DOHH2 (cell line): ENCODE measurements around the gene UGT1A6.

Experiments used
- H3F3A ChIP-seq: fragments of 200-600 bp; sonication (generic), shearing (Covaris generic); 2 replicates; pipeline ENCODE4 v1.6.0; 2016; ENCODE audit warnings: antibody characterized with exemption, mild to moderate bottlenecking; ENCODE audit not compliant: control insufficient read depth, insufficient read depth
- H3K27ac ChIP-seq: fragments of 200-600 bp; sonication (generic); 2 replicates; pipeline ENCODE4 v1.5.1; 2014; ENCODE audit warnings: low read depth, mild to moderate bottlenecking, low read length, moderate library complexity
- H3K27me3 ChIP-seq: fragments of 200-600 bp; sonication (generic); 2 replicates; pipeline ENCODE4 v1.6.1; 2014; ENCODE audit warnings: mild to moderate bottlenecking, low read length, mixed read lengths; ENCODE audit not compliant: control insufficient read depth
- H3K36me3 ChIP-seq: fragments of 200-600 bp; sonication (generic); 2 replicates; pipeline ENCODE4 v1.6.1; 2014; ENCODE audit warnings: mild to moderate bottlenecking, low read length, moderate library complexity, mixed read lengths; ENCODE audit not compliant: control insufficient read depth
- H3K4me1 ChIP-seq: fragments of 200-600 bp; sonication (generic); 2 replicates; pipeline ENCODE4 v1.6.1; 2014; ENCODE audit warnings: mild to moderate bottlenecking, low read length, mixed read lengths; ENCODE audit not compliant: control insufficient read depth
- H3K4me2 ChIP-seq: fragments of 200-600 bp; sonication (generic); 2 replicates; pipeline ENCODE4 v1.6.0; 2014; ENCODE audit warnings: mild to moderate bottlenecking, low read length, moderate library complexity
- H3K4me3 ChIP-seq: fragments of 200-600 bp; sonication (generic); 2 replicates; pipeline ENCODE4 v1.5.1; 2014; ENCODE audit warnings: mild to moderate bottlenecking, low read length, mixed read lengths
- H3K79me2 ChIP-seq: fragments of 200-600 bp; sonication (generic); 2 replicates; pipeline ENCODE4 v1.6.1; 2014; ENCODE audit warnings: mild to moderate bottlenecking, low read length, mixed read lengths; ENCODE audit not compliant: control insufficient read depth
- H3K9me2 ChIP-seq: fragments of 200-600 bp; sonication (generic); replicated peaks from 2 replicates; pipeline ENCODE4 v1.6.1; 2014; ENCODE audit warnings: mild to moderate bottlenecking, low read length, mixed read lengths; ENCODE audit not compliant: control insufficient read depth
- H3K9me3 ChIP-seq: fragments of 200-600 bp; sonication (generic); 2 replicates; pipeline ENCODE4 v1.6.1; 2014; ENCODE audit warnings: antibody characterized with exemption, low read length, mixed read lengths; ENCODE audit not compliant: control insufficient read depth, insufficient read depth
- H4K20me1 ChIP-seq: fragments of 200-600 bp; sonication (generic); 2 replicates; pipeline ENCODE4 v1.6.0; 2014; ENCODE audit warnings: low read depth, mild to moderate bottlenecking, antibody characterized with exemption, low read length, moderate library complexity; ENCODE audit not compliant: control insufficient read depth, insufficient read depth
- CTCF ChIP-seq: fragments of 200-600 bp; sonication (generic); IDR thresholded peaks from one replicate; pipeline ENCODE4 v1.5.1; 2014; ENCODE audit warnings: antibody characterized with exemption, mild to moderate bottlenecking, low read depth, low read length; ENCODE audit not compliant: poor library complexity, severe bottlenecking
- EZH2phosphoT487 ChIP-seq: fragments of 200-600 bp; sonication (generic); IDR thresholded peaks from 2 replicates; pipeline ENCODE4 v1.6.1; 2017; ENCODE audit warnings: borderline replicate concordance, mild to moderate bottlenecking, antibody characterized with exemption, low read length, moderate library complexity, mixed read lengths

UGT1A6 gene

GRCh38 chr2:233811732-233812131 is 119.0 kb downstream of the UGT1A6 start:
- Histone ChIP-seq H3K27ac (no peak overlapping the region), H3F3A (no peaks in the 10 kb centered on the region), H4K20me1 (no peaks in the 10 kb centered on the region), H3K9me2 (no peaks in the 10 kb centered on the region), H3K79me2 (no peaks in the 10 kb centered on the region), H3K4me2 (no peak overlapping the region), H3K4me1 (no peaks in the 10 kb centered on the region), H3K9me3 (peaks cover 5% of the 10 kb centered on the region; the same call in 1 of the 2 replicates), H3K4me3 (no peak overlapping the region), H3K27me3 (peaks cover 10% of the 10 kb centered on the region), H3K36me3 (no peaks in the 10 kb centered on the region)
- TF ChIP-seq EZH2phosphoT487 = no peak
- no peak for TF ChIP-seq CTCF

- no peaks in the 10 kb centered on the region for H3F3A ChIP-seq
- TF ChIP-seq EZH2phosphoT487 (no peak), CTCF (no peak)
- no peaks in the 10 kb centered on the region for H3K36me3 ChIP-seq
- no peak overlapping the region for H3K4me3 ChIP-seq
- no peaks in the 10 kb centered on the region for H3K79me2 ChIP-seq
- H3K9me2 ChIP-seq = no peaks in the 10 kb centered on the region
- H3K4me1 ChIP-seq = no peaks in the 10 kb centered on the region
- H4K20me1 ChIP-seq = no peaks in the 10 kb centered on the region
- no peak overlapping the region for H3K4me2 ChIP-seq
- H3K27ac ChIP-seq = no peak overlapping the region
- H3K27me3 ChIP-seq = peaks cover 7% of the 10 kb centered on the region
- H3K9me3 ChIP-seq = peaks cover 5% of the 10 kb centered on the region; the same call in 1 of the 2 replicates
Measured at GRCh38 chr2:233813236-233814055, 120.8 kb downstream of the UGT1A6 start.

- no peaks in the 10 kb centered on the region for H3K79me2 ChIP-seq
- H3F3A ChIP-seq = no peaks in the 10 kb centered on the region
- no peak overlapping the region for H3K4me2 ChIP-seq
- peaks cover 5% of the 10 kb centered on the region; the same call in 1 of the 2 replicates for H3K9me3 ChIP-seq
- no peak overlapping the region for H3K27ac ChIP-seq
- no peak for TF ChIP-seq EZH2phosphoT487
- TF ChIP-seq CTCF = no peak
- no peaks in the 10 kb centered on the region for H4K20me1 ChIP-seq
- H3K36me3 ChIP-seq = no peaks in the 10 kb centered on the region
- H3K9me2 ChIP-seq = no peaks in the 10 kb centered on the region
- no peak overlapping the region for H3K4me3 ChIP-seq
- peaks cover 2% of the 10 kb centered on the region; the same call in 1 of the 2 replicates for H3K27me3 ChIP-seq
- no peaks in the 10 kb centered on the region for H3K4me1 ChIP-seq
Measured at GRCh38 chr2:233814056-233814835, 121.6 kb downstream of the UGT1A6 start.
